Astrocyte of the spinal cord (primary cell): ENCODE measurements around the gene MFAP2.

Experiments used
- DNase-seq: peaks from one replicate; pipeline ENCODE4 v3.0.0; 2011; ENCODE audit warnings: low read depth, low spot score
- H3K4me3 ChIP-seq: 2 replicates; pipeline ENCODE4 v1.5.1; 2011; ENCODE audit warnings: low read depth, mild to moderate bottlenecking, low read length, moderate library complexity
- in situ Hi-C: cut with HindIII; loops from 2 replicates; pipeline ENCODE4 v1.10.0; 2017; ENCODE audit warnings: low sequenced_read_pairs
- TF ChIP-seq, protein P1 (sequence below): IDR thresholded peaks from 2 replicates; pipeline ENCODE4 v1.5.1; 2012; ENCODE audit warnings: low read depth, mild to moderate bottlenecking, low read length, inconsistent platforms

MFAP2 gene

DNA sequence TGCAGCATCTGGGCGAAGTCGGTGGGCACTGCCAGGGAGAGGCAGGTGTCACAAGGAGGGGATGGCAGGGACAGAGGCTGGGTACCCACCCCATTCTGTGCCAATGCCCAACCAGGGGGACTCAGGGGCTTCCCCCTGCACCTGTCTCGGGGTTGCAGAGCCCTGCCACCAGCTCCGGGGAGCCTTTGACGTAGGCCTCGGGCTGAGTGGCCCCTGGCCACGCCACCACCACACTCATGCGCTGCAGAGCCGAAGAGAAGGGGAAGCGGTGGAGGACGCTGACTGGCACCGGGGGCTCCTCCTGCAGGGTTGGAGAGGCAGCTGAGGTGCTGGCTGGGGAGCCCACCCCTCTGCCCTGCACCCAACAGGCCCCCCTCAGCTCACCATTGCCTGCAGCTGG lies 11.7 kb upstream of the MFAP2 start:
- H3K4me3 ChIP-seq, result no peak overlapping the region
- TF ChIP-seq, protein P1, sequence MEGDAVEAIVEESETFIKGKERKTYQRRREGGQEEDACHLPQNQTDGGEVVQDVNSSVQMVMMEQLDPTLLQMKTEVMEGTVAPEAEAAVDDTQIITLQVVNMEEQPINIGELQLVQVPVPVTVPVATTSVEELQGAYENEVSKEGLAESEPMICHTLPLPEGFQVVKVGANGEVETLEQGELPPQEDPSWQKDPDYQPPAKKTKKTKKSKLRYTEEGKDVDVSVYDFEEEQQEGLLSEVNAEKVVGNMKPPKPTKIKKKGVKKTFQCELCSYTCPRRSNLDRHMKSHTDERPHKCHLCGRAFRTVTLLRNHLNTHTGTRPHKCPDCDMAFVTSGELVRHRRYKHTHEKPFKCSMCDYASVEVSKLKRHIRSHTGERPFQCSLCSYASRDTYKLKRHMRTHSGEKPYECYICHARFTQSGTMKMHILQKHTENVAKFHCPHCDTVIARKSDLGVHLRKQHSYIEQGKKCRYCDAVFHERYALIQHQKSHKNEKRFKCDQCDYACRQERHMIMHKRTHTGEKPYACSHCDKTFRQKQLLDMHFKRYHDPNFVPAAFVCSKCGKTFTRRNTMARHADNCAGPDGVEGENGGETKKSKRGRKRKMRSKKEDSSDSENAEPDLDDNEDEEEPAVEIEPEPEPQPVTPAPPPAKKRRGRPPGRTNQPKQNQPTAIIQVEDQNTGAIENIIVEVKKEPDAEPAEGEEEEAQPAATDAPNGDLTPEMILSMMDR, result no peak
- in situ Hi-C loops, result no loop called here
- DNase-seq, result no peak

DNA sequence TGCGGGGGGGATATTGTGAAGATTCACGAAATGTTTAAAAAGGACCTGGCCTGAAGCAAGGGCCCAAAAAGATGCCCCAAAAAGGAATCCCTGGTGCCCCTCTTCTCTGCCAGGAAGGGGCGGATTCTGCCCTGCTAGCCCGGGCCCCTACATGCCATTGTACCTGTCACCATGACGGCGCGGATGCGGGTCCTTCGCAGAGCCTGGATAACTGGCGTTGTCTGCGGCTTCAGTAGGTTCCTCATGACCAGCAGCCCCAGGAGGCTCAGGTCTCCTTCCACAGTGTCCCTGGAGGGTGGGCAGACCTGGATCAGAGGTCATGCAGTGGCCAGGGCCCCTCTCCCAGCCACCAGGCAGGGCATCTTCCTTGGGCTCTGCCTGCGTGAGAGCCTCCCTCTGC lies 11.2 kb upstream of the MFAP2 start:
- TF ChIP-seq, protein P1, result no peak
- in situ Hi-C loops, result no loop called here
- DNase-seq, result no peak
- no peak overlapping the region for H3K4me3 ChIP-seq

DNA sequence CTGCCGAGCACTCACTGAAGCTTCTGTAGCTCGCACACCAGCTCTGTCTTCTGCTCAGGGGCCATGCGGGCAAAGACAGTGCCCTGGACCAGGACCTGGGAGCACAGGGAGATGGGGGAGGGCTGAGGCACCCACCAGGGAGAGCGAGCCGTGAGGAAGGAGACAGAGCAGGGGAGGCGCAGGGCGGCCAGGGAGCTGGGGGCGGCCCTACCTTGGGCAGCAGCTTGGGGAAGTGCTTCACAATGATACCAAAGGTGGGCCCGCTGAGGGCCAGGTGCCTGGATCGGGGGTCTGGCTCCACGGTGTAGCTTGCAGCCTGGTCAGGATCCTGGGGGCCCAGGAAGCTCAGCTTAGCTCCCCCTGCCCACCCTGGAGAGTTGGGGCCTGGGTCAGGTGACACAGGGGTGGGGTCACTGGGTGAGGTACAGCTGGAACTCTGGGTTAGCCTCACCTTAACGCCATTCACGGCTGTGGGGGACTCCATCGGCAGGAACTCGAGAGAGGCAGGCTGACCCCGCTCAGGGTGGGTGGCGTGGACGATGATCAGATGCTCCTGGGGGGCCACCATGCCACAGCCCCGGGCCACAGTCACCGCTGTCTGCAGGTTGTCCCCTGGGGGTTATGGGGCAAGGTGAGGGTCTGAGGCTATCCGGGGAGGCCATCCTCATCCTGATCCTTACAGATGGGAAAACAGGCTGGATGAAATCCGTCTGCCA lies 9.4 kb upstream of the MFAP2 start:
- in situ Hi-C loops, result no loop called here
- TF ChIP-seq, protein P1, result no peak
- no peak overlapping the region for H3K4me3 ChIP-seq
- no peak for DNase-seq

DNA sequence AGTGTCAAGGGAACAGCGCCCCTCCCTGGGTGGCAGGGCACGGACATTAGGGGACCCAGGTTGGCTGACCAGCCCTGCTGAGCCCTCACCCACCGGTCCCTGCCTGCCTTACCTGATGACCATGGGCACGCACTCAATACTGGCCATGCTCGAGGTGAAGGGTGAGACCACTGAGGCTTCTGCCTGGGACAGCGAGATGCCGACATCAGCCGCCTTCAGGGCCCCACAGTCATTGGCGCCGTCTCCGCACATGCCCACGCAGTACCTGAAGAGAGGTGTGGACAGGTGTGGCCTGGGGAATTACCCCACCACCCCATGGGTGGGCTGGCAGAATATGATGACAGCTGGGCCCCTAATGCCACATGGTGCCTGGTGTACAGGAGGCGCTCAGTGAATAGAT lies 7.8 kb upstream of the MFAP2 start:
- in situ Hi-C loops, result no loop called here
- no peak overlapping the region for H3K4me3 ChIP-seq
- TF ChIP-seq, protein P1, result no peak
- DNase-seq, result no peak

DNA sequence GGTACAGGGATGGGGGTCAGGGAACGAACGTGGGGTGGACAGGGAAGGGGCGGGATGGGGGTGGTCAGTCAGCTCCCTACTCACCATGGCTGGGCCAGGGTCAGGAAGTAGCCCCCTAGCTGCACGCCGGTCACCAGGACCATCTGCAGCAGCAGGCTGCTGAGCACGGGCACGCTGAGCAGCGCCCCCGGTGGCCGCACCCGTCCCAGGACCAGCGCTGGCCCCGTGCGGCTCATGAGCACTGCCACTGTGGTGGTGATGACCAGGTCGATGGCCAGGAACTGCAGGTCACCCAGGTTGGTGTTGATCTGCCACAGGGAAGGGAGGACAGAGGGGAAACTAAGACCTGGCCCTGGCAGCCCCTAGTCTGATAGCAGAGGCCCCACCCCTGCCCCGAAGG lies 6.5 kb upstream of the MFAP2 start:
- TF ChIP-seq, protein P1, result peak; percentile 58
- no peak for DNase-seq
- H3K4me3 ChIP-seq, result no peak overlapping the region
- in situ Hi-C loops, result no loop called here

DNA sequence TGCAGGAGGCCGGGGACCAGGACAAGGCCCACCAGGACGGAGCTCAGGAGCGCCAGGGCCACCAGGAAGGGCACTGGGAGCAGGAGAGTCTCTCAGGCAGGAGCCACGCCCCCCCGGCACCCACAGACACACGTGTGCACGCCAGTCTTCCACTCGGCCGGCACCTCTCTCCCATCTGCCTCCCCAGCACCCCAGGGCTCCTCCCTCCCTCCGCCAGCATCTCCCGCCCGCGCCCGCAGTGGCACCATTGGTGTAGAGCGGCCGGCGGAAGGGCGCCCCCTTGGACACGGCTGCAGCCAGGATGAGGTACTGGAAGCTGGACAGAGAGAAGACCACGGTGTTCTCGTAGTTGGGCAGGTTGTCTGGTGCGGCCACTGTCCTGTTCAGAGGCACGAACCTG lies 6.1 kb upstream of the MFAP2 start:
- DNase-seq, result no peak
- TF ChIP-seq, protein P1, result no peak
- no peak overlapping the region for H3K4me3 ChIP-seq
- in situ Hi-C loops, result no loop called here
